AG10803 (cell line): ENCODE measurements around the gene RABEP1.

ENCODE experiments used
- DNase-seq: peaks from one replicate; pipeline ENCODE4 v3.0.0; 2010; ENCODE audit warnings: low read depth
- H3K4me3 ChIP-seq: 2 replicates; pipeline ENCODE4 v1.5.1; 2011; ENCODE audit warnings: mild to moderate bottlenecking, low read length, control low read depth
- TF ChIP-seq, protein P1 (sequence below): conservative IDR thresholded peaks from 2 replicates; pipeline ENCODE4 v1.5.1; 2011; ENCODE audit warnings: mild to moderate bottlenecking, low read length, control low read depth, inconsistent platforms

Gene RABEP1

DNA sequence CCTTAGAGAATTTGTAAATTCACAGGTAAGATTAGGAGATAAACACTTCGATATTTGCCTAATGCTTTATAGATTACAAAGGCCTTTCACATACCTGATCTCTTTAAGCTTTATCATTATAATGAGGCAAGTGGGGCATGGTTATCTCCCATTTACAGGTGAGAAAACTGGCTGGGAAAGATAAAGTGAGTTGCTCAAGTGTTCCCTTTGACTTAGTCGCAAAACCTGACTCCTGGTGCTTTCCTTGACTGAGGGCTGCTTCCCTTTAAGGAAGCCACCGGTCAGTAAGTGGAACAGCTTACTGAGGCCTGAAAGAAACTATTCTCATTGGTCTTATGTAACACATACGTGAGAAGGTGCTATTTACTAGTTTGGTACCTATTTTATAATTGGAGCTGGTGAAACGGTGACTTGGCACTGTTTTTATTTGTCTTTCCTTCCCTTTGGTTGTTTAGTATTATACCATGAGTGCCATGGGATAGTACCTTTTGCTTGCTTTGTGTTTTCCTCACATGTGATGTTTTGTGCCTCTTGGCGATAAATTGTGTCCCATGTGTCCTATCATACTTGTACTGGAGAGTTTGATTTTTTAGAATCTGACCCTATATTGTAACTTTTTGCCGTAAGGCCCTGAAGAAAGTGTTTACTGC, 80.2 kb downstream of the RABEP1 start:
- H3K4me3 ChIP-seq, result no peak overlapping the region
- TF ChIP-seq, protein P1, sequence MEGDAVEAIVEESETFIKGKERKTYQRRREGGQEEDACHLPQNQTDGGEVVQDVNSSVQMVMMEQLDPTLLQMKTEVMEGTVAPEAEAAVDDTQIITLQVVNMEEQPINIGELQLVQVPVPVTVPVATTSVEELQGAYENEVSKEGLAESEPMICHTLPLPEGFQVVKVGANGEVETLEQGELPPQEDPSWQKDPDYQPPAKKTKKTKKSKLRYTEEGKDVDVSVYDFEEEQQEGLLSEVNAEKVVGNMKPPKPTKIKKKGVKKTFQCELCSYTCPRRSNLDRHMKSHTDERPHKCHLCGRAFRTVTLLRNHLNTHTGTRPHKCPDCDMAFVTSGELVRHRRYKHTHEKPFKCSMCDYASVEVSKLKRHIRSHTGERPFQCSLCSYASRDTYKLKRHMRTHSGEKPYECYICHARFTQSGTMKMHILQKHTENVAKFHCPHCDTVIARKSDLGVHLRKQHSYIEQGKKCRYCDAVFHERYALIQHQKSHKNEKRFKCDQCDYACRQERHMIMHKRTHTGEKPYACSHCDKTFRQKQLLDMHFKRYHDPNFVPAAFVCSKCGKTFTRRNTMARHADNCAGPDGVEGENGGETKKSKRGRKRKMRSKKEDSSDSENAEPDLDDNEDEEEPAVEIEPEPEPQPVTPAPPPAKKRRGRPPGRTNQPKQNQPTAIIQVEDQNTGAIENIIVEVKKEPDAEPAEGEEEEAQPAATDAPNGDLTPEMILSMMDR, result no peak
- no peak for DNase-seq

DNA sequence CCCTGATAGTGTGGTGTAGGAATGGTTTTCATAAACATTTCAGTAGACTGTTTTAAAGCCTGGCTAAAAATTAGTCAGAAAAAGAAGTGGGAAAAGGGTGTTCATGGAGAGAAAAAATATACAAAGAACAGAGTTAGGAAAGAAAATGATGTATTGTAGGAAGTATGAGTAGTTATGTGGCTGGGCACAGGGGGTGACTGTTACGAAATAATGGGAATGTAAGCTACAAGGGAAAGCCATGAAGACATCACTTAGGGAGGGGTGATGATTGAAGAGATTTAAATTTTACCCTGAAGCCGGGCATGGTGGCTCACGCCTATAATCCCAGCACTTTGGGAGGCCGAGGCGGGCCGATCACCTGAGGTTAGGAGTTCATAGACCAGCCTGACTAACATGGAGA, 82.1 kb downstream of the RABEP1 start:
- TF ChIP-seq, protein P1, result no peak
- H3K4me3 ChIP-seq, result no peak overlapping the region
- peak; percentile 81 for DNase-seq

- H3K4me3 ChIP-seq, result no peak overlapping the region
- peak; percentile 10 for DNase-seq
- TF ChIP-seq, protein P1, result no peak
These were observed 82.6 kb downstream of the RABEP1 start for GRCh38 chr17:5364696-5365095.

- no peak for DNase-seq
- H3K4me3 ChIP-seq, result no peak overlapping the region
- TF ChIP-seq, protein P1, result no peak
These were observed 83.7 kb downstream of the RABEP1 start for GRCh38 chr17:5365831-5366230.

DNA sequence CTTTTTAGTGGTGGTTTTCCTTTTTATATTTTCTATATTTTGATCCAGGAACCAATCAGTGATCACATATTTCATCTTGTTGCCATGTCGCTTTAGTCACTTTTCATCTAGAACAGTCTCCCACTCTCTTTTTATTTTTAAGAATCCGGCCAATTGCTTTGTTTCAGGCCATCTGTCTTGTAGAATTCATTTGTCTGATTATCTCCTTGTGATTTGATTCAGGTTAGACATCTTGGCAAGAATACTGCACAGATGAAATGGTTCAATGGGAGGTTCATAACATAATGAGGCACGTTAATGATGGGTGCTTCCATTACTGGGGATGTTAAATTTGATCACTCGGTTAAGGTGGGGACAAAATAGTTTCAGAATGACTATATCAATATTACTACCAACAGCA, 88.3 kb downstream of the RABEP1 start:
- DNase-seq, result no peak
- no peak overlapping the region for H3K4me3 ChIP-seq
- TF ChIP-seq, protein P1, result no peak

DNA sequence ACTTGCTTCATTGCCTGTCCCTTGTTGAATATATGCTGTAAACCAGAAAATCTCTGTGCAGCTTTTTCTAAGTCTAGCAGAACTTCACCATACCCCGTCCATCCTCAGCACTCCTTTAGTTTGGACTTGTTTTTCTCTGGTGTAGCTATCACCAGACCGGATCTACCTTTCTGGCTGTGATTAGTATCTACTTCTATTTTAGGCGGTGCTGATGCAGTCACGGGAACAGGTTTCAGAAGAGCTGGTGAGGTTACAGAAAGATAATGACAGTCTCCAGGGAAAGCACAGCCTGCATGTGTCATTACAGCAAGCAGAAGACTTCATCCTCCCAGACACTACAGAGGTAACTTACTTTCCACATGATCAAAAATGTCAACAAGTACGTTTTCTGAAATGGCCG, 91.0 kb downstream of the RABEP1 start:
- H3K4me3 ChIP-seq, result no peak overlapping the region
- TF ChIP-seq, protein P1, result no peak
- DNase-seq, result no peak

- TF ChIP-seq, protein P1, result no peak
- H3K4me3 ChIP-seq, result no peak overlapping the region
- DNase-seq, result no peak
These were observed 96.6 kb downstream of the RABEP1 start for GRCh38 chr17:5378566-5379207.
